ENCODE measurements around the gene SLC25A22. TPM values are rescaled to one million over a fixed set of nuclear protein-coding genes. Genes with fewer than 3 reads are reported as not detected.

Gene SLC25A22
- total RNA-seq, 1 experiment from 2014 or later: 25.2 TPM

DNA sequence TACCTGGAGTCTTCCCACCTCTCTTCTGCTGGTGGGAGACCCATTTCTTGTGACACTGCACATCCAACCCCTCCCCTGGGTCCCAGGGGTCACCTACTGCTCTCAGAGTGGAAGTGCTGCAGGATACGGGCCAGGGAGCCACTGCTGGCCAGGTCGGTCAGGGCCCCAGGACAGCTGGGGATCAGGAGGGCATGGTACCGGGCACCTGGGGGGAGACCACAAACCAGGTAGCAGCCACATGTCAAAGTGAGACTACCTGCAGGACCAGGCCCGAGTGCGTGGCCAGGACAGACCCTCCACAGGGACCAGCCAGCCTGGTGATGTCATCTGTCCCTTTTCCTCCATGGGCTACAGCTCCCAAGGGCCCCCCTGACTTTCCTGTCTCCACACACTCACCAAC is 24.7 kb downstream of the SLC25A22 start:
- no peaks in the 10 kb centered on the region for H3K27me3 ChIP-seq (ENCODE audit: control insufficient read depth, insufficient read depth, low read length)
- H3K4me3 ChIP-seq (ENCODE audit: insufficient read depth, low read depth, low read length): no peak overlapping the region
- peaks cover 9% of the 10 kb centered on the region for H3K36me3 ChIP-seq (replicated peaks; ENCODE audit: control insufficient read depth, insufficient read depth, low read length)
- DNase-seq: no peak

DNA sequence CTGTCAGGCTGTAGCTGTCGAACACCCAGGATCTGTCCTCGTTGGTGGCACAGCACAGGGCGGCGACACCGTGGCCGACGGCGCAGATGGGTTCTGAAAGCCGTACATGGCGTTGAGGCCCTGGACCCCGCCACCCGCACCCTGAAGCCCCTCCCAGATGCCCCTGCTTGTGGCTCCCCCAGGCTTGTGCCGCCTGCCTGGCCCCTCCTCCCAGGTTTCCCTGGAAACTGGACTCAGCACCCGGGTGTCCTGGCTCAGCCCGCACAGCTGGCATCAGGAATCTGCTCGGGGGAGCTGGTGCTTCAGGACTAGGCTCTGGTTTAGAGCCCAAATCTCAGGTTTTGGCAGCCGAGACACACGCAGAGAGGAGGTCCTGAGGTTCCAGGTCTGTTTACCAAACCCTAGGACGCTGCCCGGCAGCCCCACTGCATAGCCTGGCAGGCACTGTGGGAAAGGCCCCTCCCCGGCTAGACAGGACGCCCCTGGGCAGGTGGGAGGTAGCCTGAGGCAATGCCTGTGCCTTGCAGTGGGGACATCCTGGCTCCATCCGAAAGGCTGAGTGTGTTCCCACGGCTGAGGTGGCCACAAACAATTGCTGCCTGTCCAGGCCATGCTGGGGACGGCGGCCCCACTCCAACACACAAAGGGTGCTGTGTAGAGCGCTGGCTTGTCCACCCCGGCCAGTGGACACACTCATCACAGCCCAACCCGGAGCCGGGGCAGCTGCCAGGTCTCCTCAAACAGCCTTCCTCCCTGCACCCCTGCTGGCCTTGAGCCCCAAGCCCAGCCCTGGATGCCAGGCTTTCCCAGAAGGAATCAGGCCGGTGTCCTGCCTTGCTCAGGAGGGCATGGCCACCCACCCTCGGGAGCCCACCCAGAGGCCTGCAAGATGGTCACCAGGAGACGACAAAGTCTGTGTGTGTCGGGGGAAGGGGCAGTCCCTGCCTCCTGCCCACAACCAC is 25.4 kb downstream of the SLC25A22 start:
- H3K27me3 ChIP-seq (ENCODE audit: control insufficient read depth, insufficient read depth, low read length): no peaks in the 10 kb centered on the region

DNA sequence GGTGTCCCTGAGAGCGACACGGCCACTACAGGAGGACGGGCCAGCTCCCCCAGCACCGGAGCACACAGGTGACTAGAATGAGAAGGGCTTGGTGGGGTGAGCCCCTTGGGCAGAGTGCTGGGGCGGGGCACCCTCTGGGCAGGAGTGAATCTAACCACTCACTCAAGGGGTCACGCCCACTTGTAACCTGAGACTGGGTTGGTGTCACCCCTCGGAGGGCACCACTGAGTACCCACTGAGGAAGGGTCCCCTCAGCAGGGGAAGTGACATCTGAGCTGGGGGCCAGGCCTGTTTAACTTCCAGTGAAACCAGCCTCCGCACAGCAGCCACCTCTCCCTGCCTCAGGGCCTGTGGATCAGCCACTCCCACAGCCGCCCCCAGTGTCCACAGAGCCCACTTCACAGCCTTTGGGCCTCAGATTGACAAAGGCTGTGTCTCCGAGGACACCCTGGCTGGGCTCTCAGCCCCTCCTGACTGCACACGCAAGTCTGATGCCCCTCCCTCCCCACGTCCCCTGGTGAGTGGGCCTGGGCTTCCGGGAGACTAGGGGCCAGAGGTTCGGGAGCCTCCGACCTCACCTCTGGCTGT is 26.4 kb downstream of the SLC25A22 start:
- DNase-seq: no peak
- peaks cover 9% of the 10 kb centered on the region for H3K36me3 ChIP-seq (replicated peaks; ENCODE audit: control insufficient read depth, insufficient read depth, low read length)
- H3K27me3 ChIP-seq (ENCODE audit: control insufficient read depth, insufficient read depth, low read length): no peaks in the 10 kb centered on the region
- no peak overlapping the region for H3K4me3 ChIP-seq (ENCODE audit: insufficient read depth, low read depth, low read length)

More for the DNA sequence above, 25.4 kb downstream of the SLC25A22 start:
- no peak for DNase-seq
- Histone ChIP-seq H3K4me3 (ENCODE audit: insufficient read depth, low read depth, low read length) (no peak overlapping the region), H3K36me3 (replicated peaks; ENCODE audit: control insufficient read depth, insufficient read depth, low read length) (peaks cover 9% of the 10 kb centered on the region)

DNA sequence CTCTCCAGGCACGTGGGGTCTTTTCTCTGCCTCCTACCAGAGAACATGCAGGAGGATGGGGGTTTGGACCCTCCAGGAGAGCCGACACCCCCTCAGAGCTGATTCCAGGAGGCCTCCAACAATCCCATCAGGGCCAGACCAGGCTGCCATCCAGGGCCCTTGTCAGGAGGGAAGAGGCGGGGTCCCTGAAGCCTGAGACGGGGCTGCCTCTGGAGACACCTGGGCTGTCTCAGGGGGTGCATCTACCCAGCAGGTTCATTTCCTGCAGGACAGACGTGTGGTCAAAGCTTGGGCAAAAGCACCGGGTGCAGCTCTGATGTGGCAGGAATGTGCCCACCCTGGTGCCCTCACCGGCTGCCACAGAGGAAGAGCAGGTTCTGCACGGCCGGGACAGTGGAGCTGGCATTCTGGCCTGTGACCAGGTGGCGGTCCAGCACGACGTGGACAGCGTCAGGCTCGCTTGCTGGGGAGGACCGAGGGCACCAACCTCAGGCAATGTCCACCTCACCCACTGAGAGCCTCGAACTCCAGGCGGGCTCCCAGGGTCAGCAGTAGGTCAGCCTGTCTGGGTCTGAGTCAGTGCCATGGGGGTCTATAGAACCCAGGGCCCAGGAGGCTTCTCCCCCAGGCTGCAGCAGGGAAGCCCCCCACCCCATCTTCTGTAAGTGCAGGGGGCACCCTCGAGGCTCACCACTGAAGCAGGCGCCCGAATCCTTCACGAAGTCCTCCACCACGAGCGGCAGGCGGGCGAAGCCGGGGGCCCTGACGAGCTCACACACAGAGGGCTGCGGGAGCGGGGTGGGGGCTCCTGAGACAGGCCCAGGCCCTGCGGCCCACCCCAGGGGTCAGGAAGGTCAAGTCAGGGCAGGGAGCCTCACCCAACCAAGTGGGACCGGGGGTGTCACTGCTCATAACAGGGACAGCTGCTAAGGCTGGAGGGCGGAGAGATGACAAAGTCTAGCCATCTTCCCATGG is 27.2 kb downstream of the SLC25A22 start:
- Histone ChIP-seq H3K27me3 (ENCODE audit: control insufficient read depth, insufficient read depth, low read length) (no peaks in the 10 kb centered on the region), H3K36me3 (replicated peaks; ENCODE audit: control insufficient read depth, insufficient read depth, low read length) (peaks cover 13% of the 10 kb centered on the region), H3K4me3 (ENCODE audit: insufficient read depth, low read depth, low read length) (no peak overlapping the region)
- no peak for DNase-seq

- Histone ChIP-seq H3K27me3 (ENCODE audit: control insufficient read depth, insufficient read depth, low read length) (no peaks in the 10 kb centered on the region), H3K36me3 (replicated peaks; ENCODE audit: control insufficient read depth, insufficient read depth, low read length) (peaks cover 13% of the 10 kb centered on the region), H3K4me3 (ENCODE audit: insufficient read depth, low read depth, low read length) (no peak overlapping the region)
- DNase-seq: no peak
Observed at GRCh38 chr11:769887-770641, 28.0 kb downstream of the SLC25A22 start.

DNA sequence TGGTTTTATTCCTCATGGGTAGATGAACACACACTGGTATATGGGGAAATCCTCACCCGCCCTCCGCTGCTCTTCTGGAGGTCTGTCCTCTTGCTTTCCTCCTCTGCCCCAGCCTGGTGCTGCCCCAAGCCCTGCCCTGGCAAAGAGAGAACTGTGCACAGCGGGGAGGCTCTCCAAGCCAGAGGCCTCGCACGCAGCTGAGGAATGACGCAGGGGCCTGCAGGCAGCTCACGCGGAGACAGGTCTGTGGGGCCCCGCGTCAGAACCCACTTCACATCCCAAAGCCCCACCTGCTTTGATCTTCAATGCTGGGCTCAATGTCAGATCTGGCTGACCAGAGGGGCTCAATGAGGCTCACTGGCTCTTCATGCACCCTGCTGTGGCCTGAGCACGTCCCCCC is 30.8 kb downstream of the SLC25A22 start:
- DNase-seq: peak; percentile 44
- Histone ChIP-seq H3K4me3 (ENCODE audit: insufficient read depth, low read depth, low read length) (no peak overlapping the region), H3K36me3 (replicated peaks; ENCODE audit: control insufficient read depth, insufficient read depth, low read length) (peaks cover 27% of the 10 kb centered on the region), H3K27me3 (ENCODE audit: control insufficient read depth, insufficient read depth, low read length) (no peaks in the 10 kb centered on the region)

DNA sequence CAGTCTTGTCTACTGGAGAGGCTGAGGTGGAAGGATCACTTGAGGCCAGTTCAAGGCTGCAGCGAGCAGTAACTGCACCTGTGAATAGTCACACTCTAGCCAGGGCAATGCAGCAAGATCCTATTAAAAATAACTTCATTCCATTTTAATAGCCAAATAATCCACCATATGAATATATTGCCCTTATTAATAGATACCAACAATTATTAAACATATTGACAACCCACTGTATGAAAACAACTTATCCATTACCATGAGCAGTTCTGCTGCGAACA is 31.2 kb downstream of the SLC25A22 start:
- Histone ChIP-seq H3K36me3 (replicated peaks; ENCODE audit: control insufficient read depth, insufficient read depth, low read length) (peaks cover 28% of the 10 kb centered on the region), H3K4me3 (ENCODE audit: insufficient read depth, low read depth, low read length) (no peak overlapping the region), H3K27me3 (ENCODE audit: control insufficient read depth, insufficient read depth, low read length) (no peaks in the 10 kb centered on the region)
- no peak for DNase-seq

DNA sequence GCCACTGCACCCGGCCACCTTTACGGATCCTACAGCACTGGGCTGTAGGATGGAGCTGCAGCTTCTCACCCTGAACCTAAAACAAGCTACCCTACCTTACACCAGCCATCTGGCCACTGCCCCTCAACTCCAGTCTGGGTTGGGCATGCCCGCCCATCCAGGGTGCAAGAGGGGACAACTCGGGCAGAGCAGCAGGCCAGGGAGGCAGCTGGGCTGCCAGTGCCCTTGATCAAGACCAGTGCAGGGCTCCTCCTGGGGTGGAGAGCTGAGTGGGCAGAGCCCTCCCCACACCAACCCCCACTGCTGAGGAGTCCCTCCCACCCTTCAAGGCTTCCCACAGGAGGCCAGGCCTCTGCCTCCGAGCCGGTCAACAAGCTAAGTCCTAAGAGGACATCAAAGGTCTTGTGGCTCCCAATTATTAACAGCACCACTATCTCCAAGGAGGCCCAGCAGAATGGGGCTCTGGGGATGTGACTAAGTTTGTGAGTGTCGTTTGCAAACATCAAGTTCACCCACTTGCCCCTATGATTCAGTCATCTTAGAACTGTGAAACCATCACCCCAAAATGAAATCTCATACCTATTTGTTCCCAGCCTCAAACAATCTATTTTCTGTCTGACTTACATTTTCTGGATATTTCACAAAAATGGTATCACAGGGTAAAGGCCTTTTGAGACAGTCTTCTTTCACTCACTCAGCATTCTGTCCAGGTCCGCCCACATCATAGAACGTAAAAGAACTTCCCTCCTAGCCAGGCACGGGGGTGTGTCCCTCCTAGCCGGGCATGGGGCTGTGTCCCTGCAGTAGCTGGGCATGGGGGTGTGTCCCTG is 31.8 kb downstream of the SLC25A22 start:
- peaks cover 31% of the 10 kb centered on the region for H3K36me3 ChIP-seq (replicated peaks; ENCODE audit: control insufficient read depth, insufficient read depth, low read length)
- peak; percentile 40 for DNase-seq
- no peak overlapping the region for H3K4me3 ChIP-seq (ENCODE audit: insufficient read depth, low read depth, low read length)
- no peaks in the 10 kb centered on the region for H3K27me3 ChIP-seq (ENCODE audit: control insufficient read depth, insufficient read depth, low read length)

GRCh38 chr11:765802-766091 is 32.3 kb downstream of the SLC25A22 start:
- peaks cover 30% of the 10 kb centered on the region for H3K36me3 ChIP-seq (replicated peaks; ENCODE audit: control insufficient read depth, insufficient read depth, low read length)
- DNase-seq: no peak
- H3K4me3 ChIP-seq (ENCODE audit: insufficient read depth, low read depth, low read length): no peak overlapping the region
- no peaks in the 10 kb centered on the region for H3K27me3 ChIP-seq (ENCODE audit: control insufficient read depth, insufficient read depth, low read length)

- Histone ChIP-seq H3K27me3 (ENCODE audit: control insufficient read depth, insufficient read depth, low read length) (no peaks in the 10 kb centered on the region), H3K36me3 (replicated peaks; ENCODE audit: control insufficient read depth, insufficient read depth, low read length) (peaks cover 31% of the 10 kb centered on the region), H3K4me3 (ENCODE audit: insufficient read depth, low read depth, low read length) (no peak overlapping the region)
- peak; percentile 94 for DNase-seq
Observed at GRCh38 chr11:765025-765801, 32.9 kb downstream of the SLC25A22 start.

GRCh38 chr11:764322-765024 is 33.6 kb downstream of the SLC25A22 start:
- Histone ChIP-seq H3K36me3 (replicated peaks; ENCODE audit: control insufficient read depth, insufficient read depth, low read length) (peaks cover 32% of the 10 kb centered on the region), H3K4me3 (ENCODE audit: insufficient read depth, low read depth, low read length) (no peak overlapping the region), H3K27me3 (ENCODE audit: control insufficient read depth, insufficient read depth, low read length) (no peaks in the 10 kb centered on the region)
- DNase-seq: peak; percentile 73

GRCh38 chr11:763549-764321 is 34.3 kb downstream of the SLC25A22 start:
- no peaks in the 10 kb centered on the region for H3K27me3 ChIP-seq (ENCODE audit: control insufficient read depth, insufficient read depth, low read length)
- no peak overlapping the region for H3K4me3 ChIP-seq (ENCODE audit: insufficient read depth, low read depth, low read length)
- peaks cover 38% of the 10 kb centered on the region for H3K36me3 ChIP-seq (replicated peaks; ENCODE audit: control insufficient read depth, insufficient read depth, low read length)
- peak; percentile 48 for DNase-seq

Measured in H7 (cell line).